Measurements from ENCODE around the gene KCNMA1.

Gene KCNMA1

GRCh38 chr10:77001206-77001605 lies 636.4 kb downstream of the KCNMA1 start:
- no peak overlapping the region for H3K4me3 ChIP-seq (ENCODE audit: low read depth, low read length)
- TF ChIP-seq CTCF (IDR thresholded peaks at IDR 0.05; ENCODE audit: insufficient read depth, low read depth, low read length, missing control alignments) = no peak
- no peak for DNase-seq (ENCODE audit: low read depth)

- H3K4me3 ChIP-seq (ENCODE audit: low read depth, low read length) = no peak overlapping the region
- no peak for DNase-seq (ENCODE audit: low read depth)
- no peak for TF ChIP-seq CTCF (IDR thresholded peaks at IDR 0.05; ENCODE audit: insufficient read depth, low read depth, low read length, missing control alignments)
Observed at GRCh38 chr10:76998451-76998850, 639.2 kb downstream of the KCNMA1 start.

- H3K4me3 ChIP-seq (ENCODE audit: low read depth, low read length) = no peak overlapping the region
- no peak for DNase-seq (ENCODE audit: low read depth)
- no peak for TF ChIP-seq CTCF (IDR thresholded peaks at IDR 0.05; ENCODE audit: insufficient read depth, low read depth, low read length, missing control alignments)
Observed at GRCh38 chr10:76997631-76998030, 640.0 kb downstream of the KCNMA1 start.

- no peak for TF ChIP-seq CTCF (IDR thresholded peaks at IDR 0.05; ENCODE audit: insufficient read depth, low read depth, low read length, missing control alignments)
- H3K4me3 ChIP-seq (ENCODE audit: low read depth, low read length) = no peak overlapping the region
- DNase-seq (ENCODE audit: low read depth) = no peak
Observed at GRCh38 chr10:76995023-76995422, 642.6 kb downstream of the KCNMA1 start.

- no peak for DNase-seq (ENCODE audit: low read depth)
- no peak overlapping the region for H3K4me3 ChIP-seq (ENCODE audit: low read depth, low read length)
- TF ChIP-seq CTCF (IDR thresholded peaks at IDR 0.05; ENCODE audit: insufficient read depth, low read depth, low read length, missing control alignments) = no peak
Observed at GRCh38 chr10:76993213-76993612, 644.4 kb downstream of the KCNMA1 start.

GRCh38 chr10:76992467-76992866 lies 645.1 kb downstream of the KCNMA1 start:
- no peak overlapping the region for H3K4me3 ChIP-seq (ENCODE audit: low read depth, low read length)
- no peak for TF ChIP-seq CTCF (IDR thresholded peaks at IDR 0.05; ENCODE audit: insufficient read depth, low read depth, low read length, missing control alignments)
- no peak for DNase-seq (ENCODE audit: low read depth)

- no peak overlapping the region for H3K4me3 ChIP-seq (ENCODE audit: low read depth, low read length)
- TF ChIP-seq CTCF (IDR thresholded peaks at IDR 0.05; ENCODE audit: insufficient read depth, low read depth, low read length, missing control alignments) = no peak
- DNase-seq (ENCODE audit: low read depth) = no peak
Observed at GRCh38 chr10:76991621-76992020, 646.0 kb downstream of the KCNMA1 start.

Measured in GM12865 (cell line).